ENCODE measurements around the gene CTBP2.

- TF ChIP-seq CTCF (IDR thresholded peaks at IDR 0.05), result no peak
- no peak for TF ChIP-seq POLR2A (IDR thresholded peaks at IDR 0.05)
Measured at GRCh38 chr10:125041856-125042506, 118.4 kb downstream of the CTBP2 start.
